Activated CD4-positive, CD25-positive, alpha-beta regulatory T cell treated with anti-CD3 and anti-CD28 coated beads, Interleukin-2, amount 50 U/mL, for 72 hours (primary cell): ENCODE results near the gene DRC1.

Source experiments
- DNase-seq: peaks from one replicate; pipeline ENCODE4 v3.0.0; 2021

The DRC1 gene

DNA sequence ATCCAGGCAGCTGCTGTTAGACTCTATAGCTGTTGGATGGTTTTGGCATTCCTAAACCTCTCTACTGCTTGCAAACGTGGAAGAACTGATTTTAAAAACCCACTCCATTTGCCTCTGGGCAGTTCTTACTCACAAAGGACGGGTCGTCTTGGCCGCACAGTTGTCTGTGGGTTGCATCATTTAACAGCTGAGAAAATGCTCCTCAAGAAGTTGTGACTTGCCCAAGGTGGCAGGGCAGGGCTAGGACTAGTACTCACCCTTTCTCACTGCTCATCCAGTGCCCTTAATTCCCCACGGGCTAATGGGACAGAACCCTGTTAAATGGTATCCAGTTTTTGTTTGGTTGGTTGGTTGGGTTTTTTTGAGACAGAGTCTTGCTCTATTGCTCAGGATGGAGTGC is 997 bp upstream of the DRC1 start:
- DNase-seq: no peak

DNA sequence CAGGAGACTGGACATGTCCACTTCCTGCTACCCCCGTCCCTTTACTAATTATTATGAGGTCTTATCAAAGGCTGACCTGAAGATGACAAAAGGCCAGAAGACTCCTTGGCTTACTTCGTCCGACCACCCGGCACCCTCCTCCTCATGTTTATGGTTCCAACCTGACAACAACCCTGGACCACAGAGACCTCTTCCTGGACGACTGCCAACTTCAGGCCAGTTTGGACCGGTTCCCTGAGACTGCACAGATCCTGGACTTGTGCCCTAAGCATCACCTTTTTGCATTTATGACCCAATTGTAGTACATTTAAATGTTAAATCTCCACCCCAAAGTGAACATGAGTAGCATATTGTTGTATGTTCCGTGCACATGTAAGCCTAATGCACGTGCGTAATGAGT is 5.8 kb downstream of the DRC1 start:
- DNase-seq: no peak

DNA sequence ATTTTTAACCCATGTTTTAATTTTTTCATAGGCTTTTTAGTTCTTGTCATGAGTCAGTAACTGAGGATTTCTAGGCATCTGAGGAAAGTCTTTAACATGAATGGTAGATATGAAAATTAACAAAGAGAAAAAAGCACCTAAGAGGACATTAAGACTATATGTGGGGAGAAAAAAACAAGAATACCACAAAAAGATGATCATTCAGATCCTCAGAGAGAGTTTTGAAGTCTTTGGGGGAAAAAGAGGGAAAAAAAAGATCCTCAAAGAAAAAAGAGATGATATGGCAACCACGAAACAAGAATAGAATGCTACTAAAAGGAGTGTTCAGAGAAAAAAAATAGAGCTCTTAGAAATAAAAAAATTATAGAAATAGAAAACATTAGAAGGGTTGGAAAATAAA is 8.1 kb downstream of the DRC1 start:
- DNase-seq: no peak

GRCh38 chr2:26410764-26411243 is 9.1 kb downstream of the DRC1 start:
- DNase-seq: no peak

- no peak for DNase-seq
These were observed 9.7 kb downstream of the DRC1 start for GRCh38 chr2:26411419-26411818.

- no peak for DNase-seq
These were observed 10.5 kb downstream of the DRC1 start for GRCh38 chr2:26412091-26412673.

DNA sequence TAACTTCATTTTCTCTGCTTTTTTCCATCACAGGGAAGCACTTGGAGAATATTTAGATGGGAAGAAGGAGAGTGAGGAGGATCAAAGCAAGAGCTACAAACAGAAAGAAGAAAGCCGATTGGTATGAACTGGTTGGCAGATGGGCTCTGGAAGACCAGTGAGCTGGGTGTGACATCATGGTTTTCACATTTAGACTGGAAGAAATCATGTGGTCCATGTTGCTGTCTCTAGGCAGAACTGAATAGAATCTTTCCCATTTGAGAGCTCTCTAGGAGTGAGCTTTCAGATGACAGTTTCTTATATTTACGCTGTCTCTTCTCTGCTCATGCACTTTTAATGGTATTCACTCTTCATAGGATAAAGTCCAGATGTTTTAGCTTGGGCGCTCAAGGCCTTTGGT is 12.6 kb downstream of the DRC1 start:
- no peak for DNase-seq

- DNase-seq: no peak
These were observed 20.2 kb downstream of the DRC1 start for GRCh38 chr2:26421961-26422360.

DNA sequence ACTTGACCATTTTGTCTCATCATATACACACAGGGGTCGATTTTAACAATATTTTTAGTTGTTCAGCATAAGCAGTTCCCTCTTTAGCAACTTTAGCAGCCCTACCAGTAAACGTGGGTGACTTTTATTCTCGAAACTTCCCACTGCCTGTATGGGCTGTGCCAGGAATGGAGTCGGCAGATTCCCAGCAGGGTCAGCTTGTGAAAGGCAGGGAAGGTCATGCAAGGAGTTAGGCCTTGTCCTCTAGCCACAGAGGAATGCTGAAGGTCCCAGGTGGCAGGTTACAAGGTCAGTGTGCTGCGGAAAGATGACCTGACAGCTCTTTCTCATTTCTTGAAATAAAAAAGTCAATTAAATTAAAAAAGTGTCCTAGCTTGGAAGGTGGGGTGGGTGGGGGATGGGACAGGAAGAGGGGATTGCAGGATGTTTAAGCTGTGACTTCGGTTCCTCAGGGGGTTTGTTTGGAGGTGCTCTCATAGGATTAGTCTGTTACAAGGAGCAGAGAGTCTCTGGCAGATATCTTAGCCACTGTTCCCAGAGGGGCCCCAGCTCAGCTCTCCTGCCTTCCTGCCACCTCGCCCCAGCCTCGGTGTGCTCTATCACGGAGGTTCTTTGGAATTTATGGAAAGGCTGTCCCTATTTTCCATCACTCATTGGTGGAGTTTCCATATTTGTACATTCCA is 21.4 kb downstream of the DRC1 start:
- DNase-seq: no peak

DNA sequence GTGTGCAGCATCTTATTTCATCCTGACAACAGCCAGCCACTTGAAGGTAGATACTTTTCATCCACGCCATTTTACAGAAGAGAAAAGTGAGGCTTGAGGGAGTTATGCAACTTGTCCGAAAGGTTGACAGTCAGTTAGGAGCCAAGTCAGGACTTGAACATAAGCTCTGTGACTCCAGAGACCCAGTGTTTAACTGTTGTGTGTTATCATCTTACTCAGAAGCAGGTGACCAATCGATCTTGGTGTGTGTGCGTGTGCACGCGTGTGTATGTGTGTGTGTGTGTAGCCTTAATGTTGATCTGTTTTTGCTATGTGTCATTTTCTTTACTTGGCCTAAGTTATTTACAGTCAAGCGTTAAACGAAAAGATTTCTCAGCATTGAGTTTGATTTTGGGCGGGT is 22.0 kb downstream of the DRC1 start:
- DNase-seq: no peak

DNA sequence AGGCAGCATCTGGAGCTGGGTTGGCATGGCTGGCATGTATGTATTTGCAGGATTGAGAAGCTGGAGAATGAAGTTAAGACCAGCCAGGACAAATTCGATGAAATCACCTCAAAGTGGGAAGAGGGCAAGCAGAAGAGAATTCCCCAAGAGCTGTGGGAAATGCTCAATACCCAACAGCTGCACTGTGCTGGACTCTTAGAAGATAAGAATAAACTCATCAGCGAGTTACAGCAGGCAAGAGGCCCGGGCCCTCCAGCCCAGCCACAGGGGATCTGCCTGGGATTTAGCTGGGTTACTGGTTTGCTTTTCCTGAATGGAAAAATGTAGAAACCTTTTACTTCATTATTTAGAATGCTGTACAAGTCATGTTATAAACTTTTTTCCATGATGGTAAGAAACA is 22.5 kb downstream of the DRC1 start:
- DNase-seq: no peak

- no peak for DNase-seq
These were observed 27.1 kb downstream of the DRC1 start for GRCh38 chr2:26428846-26429245.

GRCh38 chr2:26429779-26430578 is 28.3 kb downstream of the DRC1 start:
- no peak for DNase-seq

- no peak for DNase-seq
These were observed 29.1 kb downstream of the DRC1 start for GRCh38 chr2:26430826-26431225.

- no peak for DNase-seq
These were observed 30.6 kb downstream of the DRC1 start for GRCh38 chr2:26432363-26432762.

DNA sequence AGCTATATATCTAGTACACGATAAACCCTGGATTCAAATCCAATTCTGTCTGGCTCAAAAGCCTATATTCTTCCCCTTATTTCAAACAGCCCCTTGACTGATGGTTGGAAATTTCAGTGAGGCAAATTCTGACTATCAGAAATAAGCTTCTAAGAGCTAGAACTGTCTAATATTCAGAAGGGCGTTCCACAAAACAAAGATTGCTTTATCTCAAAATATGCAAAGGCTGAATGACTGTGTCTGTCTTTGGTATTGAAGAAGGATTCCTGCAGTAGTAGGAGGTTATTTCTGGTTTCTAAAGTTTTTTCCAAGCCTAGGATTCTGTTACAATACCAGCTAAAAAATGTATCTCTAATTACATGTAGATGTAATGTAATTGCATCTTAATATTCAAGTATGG is 31.1 kb downstream of the DRC1 start:
- DNase-seq: no peak

DNA sequence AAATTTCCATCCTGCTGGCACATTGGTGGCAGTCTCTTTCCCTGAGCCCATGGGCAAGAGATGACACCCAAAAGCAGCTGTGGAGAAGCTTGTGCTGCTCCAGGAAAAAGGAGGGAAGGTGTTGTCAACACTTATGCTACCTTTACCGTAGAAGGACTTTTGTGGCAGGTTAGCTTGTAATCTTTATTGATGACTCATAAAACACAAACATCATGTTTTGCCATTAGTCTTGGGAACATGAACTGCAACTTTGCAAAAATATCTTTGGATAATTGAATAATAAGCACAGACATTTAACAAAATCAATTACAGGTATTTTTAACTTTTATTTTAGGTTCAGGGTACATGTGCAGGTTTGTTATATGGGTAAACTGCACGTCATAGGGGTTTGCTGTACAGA is 33.4 kb downstream of the DRC1 start:
- DNase-seq: no peak

DNA sequence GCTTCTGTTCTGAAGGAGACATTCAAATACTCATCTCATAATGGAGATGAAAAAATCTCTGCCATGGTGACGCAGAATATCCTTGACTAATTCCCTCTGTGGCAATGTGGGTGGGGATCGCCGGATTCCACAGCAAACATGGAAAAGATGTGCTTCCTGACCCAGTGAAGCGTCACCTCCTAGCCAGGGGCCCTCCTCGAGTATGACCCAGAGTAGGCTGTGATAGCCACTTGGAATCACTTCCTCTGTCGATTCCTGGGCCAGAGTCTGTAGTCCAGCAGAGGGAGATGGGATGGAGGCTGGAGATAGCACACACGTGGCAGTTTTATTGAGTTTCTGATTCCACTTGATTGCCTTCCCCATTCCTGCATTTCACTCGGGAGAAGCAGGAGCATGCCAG is 36.8 kb downstream of the DRC1 start:
- no peak for DNase-seq

- no peak for DNase-seq
These were observed 37.2 kb downstream of the DRC1 start for GRCh38 chr2:26438926-26439325.

- no peak for DNase-seq
These were observed 40.6 kb downstream of the DRC1 start for GRCh38 chr2:26442301-26442700.

DNA sequence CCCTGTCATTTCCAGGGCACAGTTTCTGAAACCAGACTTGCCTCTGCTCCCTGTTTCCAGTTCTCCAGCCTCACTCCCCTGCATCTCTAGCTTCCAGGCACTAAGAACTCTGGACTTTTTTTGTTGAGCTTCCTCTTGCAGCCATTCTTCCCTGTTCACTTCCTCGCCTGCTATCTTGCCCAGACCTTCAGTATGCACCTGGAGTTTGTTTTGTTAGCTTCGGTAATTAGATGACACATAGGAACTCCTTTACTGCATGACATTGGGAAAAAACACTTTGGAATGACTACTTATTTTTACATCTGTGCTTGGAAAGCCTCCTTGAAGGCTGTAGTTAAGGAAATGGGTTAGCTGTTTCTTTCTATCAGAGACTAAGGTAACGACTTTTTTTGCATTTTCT is 41.0 kb downstream of the DRC1 start:
- DNase-seq: no peak

DNA sequence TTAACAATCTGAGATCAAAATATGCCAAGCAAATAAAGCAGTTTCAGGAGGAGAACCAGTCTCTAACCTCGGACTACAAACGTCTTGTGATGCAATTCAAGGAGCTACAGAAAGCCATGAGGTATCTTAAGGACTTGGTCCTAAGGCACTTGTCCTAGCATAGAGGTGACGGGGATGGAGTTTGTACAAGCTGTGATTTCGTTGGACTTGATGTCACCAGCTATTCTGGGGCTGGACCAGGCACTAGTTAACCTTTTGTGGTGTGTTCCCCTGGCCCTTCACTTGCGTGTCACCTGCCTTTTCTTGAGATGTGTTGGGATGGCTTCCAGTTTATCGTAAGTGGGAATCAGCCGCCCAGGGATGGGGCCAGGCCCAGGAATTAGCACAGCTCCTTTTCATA is 42.5 kb downstream of the DRC1 start:
- no peak for DNase-seq

GRCh38 chr2:26448651-26449050 is 46.9 kb downstream of the DRC1 start:
- DNase-seq: no peak
